Measurements from ENCODE around the gene HDAC8. TPM values are rescaled to one million over a fixed set of nuclear protein-coding genes. Genes with fewer than 3 reads are reported as not detected.
"Not testable (repeated sequence)": the region's sequence is repeated elsewhere in the genome, so short reads cannot be mapped to it uniquely, and the experiment has no call there.

HDAC8 gene
- total RNA-seq, 1 experiment from 2014 or later: 25.4 TPM

DNA sequence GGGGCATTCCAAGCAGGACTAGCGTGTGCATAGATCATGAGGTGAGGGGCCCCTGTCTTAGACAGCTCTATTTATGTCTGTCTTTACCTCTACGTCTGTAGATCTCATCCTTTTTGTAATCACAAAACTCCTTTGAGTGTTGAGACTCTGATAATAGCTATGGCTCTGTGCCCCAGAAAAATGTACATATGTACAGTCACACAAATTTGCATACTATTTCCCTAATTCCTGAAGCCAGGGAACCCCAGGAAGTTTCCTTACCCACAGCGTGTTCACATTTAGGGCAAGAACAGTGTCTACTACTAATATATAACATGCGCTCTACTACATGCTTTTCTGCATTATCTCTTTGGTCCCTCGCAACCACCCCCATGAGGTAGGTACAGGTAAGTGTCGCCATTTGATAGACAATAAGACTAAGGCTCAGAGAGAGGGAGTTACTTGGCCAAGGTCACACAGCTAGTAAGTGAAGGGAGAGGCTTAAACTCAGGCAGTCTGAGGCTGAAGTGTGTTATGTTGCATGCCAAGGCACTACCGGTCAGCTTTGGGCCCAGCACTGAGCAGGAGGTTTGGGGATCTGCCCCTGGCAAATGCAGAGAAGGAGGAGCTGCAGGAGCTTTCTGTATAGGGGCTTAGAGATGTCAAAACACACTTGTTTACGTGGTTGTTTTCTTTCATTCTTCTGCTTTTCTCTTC is 245.9 kb downstream of the HDAC8 start:
- DNase-seq (ENCODE audit: low read depth): no peak

DNA sequence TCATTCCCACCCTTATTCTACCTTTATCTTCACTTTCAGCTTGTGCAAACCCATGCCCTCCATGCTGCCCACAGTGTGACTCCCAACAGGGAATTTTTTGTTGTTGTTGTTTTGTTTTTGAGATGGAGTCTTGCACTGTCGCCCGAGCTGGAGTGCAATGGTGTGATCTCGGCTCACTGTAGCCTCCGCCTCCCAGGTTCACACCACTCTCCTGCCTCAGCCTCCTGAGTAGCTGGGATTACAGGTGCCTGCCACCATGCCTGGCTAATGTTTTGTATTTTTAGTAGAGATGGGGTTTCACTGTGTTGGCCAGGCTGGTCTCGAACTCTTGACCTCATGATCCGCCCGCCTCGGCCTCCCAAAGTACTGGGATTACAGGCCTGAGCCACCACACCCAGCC is 253.0 kb downstream of the HDAC8 start:
- not testable (repeated sequence) for DNase-seq (ENCODE audit: low read depth)

DNA sequence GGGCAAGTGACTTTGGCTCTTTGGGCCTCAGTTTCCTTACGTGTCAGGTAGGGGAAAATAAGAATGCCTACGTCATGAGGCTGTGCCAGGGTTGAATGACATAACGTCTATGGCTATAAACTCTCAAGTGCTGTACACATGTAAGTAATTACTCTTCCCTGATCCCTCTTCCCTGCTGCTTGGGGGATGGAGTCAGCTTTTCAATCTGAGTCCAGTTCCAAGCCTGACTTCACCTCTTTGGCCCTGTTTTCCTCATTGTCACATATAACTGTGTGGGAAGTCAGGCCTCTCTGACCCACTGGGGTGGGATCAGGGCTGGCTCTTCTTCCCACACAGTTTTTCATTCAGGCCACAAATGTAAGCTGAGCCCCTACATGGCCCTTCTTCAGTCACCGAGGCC is 255.5 kb downstream of the HDAC8 start:
- no peak for DNase-seq (ENCODE audit: low read depth)

DNA sequence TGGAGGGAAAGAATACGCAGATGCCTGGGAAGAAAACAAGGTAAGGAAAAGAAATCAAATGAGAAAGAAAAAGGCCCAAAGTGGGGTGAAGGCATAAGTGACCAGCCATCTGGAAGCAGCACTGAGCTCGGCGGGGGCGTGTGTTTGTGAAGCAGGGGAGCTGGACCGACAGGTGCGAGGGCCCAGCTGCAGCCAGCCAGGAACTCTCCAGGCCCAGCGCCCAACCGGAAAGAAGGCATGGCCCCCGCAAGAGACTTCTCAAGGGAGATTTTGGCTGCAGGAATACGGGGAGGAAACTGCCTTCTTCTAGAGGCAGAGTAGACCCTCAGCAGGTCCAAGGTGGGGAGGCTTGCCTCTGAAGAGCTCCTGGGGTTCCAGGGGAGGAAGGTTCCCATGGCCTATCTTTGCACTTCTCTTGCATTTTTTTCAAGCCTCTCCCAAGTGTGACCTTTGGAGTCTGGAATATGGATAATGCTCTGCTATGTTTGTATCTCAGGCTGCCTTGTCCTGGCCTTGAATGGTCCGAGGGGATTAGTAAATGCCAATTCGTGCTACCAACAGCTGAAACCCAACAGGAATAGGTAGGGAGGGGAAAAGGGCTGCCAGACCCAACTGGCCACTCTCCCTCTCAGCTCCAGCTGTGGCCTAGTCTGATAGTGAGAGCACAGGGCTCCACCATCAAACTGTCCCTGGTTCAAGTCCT is 256.1 kb downstream of the HDAC8 start:
- DNase-seq (ENCODE audit: low read depth): no peak

DNA sequence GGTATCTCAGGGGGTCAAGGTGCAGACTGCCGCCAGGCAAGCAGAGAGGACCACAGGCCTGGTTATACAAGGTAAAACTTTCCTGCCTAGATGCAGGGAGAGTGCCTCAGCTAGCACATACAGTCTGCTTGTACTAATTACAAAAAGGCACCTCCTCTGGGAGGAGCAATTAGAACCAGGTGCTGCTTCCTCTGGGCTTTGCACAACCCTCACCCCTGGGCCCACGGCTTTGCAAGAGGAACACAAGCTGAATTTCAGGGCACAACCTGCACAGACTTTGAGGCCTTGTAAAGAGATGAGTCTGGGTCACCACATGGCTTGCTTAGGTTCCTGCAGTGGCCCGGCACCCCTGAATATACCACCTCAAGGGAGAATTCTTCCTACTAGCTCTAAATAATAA is 257.8 kb downstream of the HDAC8 start:
- no peak for DNase-seq (ENCODE audit: low read depth)

DNA sequence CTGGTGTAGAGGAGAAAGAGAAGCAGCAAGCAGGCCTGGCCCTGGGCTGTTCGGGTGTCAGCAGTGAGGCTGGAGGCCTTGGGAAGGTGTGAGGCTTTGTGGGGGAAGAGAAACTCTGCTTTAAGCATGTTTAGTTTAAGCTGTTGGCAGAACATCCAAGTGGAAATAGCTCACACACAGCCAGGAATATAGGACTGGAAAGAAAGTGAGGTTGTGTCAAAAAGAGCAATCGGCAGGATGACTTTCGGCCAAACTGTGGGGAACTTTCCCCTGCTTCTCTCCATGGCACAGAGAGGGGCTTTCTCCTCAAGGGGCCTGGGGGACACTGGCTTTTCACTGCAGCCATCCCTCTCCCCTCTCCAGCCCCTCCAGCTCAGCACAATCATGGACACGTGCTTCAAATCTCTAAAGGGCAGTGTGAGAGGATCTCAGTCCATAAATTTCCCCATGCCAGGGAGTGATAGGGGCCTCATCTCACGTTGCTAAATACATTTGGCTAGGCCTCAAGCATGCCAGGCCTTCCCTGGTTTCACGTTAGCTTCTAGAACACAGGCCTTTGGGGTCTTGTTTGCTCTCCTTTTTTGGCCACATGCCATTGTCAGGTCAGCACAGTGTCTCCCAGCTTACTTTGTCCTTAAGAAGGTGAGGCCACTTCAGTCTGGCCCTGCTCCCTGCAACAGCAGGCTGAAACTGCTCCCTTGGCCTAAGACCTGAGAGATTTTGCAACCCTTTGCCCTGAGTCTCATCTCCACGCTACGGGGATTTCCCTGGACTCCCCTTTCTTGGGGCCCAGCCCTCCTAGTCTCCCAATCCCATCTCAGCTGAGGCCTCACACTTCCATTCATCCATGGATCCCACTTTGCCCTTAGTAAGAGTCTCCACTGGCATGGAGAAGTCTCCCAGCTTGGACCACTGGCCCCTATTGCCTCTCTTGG is 258.7 kb downstream of the HDAC8 start:
- DNase-seq (ENCODE audit: low read depth): no peak

DNA sequence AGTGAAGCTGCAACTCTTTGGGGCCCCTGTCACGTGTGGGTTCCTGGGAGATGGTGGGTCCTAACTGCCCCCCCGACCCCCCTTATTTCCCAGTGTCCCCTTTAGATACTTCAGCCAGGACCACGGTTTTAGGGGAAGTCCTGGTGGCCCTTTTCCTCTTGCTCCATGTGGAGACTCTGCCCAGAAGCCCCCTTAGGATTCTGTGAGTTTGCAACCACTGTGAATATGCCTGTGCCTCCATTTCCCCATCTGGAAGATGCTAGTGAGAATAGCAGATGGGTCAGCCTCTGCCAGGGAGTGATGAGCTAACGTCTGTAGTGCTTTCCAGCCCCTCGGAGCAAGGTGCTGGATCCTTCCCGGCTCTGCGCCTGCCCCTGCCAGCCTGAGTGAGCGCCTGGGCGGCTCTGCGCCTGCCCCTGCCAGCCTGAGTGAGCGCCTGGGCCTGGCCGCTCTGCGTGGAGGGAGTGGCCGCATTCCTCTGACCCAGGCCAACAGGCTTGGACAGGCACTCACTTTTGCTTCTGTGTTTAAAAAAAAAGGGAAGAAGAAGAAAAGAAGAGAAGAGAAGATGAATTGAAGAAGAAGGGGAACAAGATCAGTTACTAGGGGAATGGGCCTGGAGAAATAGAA is 260.2 kb downstream of the HDAC8 start:
- no peak for DNase-seq (ENCODE audit: low read depth)

DNA sequence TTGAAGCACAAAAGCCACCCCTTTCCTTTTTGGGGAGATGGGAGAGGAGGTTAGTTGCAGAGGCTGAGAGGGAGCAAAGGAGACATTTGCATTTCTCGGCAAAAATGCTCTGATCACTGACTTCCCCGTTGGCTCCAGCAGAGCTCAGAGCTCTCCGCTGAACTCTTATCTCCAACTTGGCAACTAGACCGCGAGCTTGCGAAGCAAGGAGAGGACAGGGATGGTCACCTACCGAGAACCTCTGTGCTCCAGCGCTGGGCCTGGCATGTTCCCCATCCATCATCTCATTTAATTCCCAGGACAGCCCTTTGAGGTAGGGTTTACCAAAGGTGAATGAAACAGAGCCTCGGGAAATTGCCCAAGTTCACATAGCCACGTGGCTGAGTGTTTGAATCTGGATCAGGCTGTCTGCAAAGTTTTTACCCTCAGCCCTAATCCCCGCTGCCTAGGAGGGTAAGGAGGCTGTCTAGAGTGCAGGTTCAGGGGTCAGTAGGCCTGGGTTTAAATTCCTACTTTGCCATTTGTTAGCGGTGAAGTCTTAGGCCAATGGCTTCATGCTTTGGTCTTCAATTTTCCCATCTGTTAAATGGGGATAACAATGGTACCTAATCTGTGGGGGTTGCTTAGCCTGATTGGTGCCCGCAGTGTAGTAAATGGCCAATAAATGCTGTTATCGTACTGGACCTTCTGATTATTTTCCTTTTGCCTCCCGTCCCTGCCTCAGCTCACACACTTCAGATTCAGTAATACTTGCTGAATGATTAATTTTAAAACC is 263.2 kb downstream of the HDAC8 start:
- DNase-seq (ENCODE audit: low read depth): no peak

DNA sequence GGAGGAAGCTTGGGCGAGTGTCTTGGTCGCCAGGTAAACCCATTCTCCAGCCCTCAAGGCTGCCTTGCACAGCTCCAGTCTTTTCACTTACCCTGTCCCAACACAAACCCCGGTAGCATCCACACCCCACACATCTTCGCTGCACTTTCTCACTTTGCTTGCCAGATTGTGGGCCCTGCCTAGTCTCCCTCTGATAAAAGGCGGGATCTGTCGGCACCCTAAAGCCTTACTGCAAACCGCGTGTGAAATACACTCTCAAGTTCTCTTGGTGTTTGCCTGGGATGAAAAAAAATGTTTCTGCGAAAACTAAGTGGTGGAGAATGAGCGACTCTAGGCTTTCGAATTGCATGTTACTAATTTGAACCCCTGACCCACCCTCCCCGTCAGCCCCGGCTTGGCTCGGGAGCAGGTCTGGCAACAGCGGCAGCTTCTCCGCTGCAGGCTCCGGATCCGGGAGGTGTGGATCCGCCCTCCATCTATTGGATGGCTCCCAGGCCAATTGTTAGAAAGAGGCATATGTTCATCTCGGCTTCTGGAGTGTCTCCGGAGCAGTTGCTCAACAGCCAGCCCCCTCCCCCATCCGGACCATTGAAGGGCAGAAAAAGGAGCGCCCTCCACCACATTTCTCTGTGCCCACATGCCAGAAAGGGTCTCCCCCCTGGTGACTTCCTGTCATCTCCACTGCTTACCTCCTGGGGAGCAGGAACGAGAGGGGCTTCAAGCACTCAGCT is 263.9 kb downstream of the HDAC8 start:
- peak; percentile 57 for DNase-seq (ENCODE audit: low read depth)

DNA sequence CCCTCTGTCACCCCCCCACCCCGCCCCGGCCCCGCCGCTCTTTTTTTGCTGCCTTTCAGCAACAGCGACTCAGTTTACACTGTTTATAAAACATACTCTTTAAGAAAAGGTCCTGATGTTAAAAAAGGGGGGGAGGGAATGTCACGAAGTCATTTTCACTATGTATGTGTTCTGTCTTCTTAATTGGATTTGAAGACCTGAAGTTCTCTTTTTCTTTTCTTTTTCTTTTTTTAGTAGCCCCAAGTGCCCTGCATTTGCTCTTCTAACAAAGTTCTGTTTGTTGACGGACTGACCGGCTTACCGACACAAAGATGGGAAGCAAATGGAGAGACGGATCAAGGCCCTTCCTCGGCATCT is 264.5 kb downstream of the HDAC8 start:
- no peak for DNase-seq (ENCODE audit: low read depth)

DNA sequence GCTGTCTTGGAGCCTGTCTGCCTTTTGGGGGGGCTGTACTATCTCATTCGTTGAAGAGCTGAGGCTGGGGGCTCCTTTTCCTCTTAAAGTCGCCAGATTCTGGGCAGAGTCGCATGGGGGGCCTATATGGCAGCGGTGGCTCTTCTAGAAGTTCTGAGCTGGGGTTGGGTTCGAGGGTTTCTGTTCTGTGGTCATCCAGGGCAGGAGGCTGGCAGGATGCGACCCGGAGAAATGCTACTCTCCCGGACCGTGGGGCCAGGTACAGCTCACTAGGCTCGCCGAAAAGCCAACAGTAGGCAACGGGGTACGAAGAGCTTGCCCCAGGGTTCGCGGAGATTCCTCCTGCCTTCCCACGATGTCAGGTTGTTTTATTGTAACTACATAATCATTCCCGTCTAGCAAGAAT is 265.0 kb downstream of the HDAC8 start:
- no peak for DNase-seq (ENCODE audit: low read depth)

DNA sequence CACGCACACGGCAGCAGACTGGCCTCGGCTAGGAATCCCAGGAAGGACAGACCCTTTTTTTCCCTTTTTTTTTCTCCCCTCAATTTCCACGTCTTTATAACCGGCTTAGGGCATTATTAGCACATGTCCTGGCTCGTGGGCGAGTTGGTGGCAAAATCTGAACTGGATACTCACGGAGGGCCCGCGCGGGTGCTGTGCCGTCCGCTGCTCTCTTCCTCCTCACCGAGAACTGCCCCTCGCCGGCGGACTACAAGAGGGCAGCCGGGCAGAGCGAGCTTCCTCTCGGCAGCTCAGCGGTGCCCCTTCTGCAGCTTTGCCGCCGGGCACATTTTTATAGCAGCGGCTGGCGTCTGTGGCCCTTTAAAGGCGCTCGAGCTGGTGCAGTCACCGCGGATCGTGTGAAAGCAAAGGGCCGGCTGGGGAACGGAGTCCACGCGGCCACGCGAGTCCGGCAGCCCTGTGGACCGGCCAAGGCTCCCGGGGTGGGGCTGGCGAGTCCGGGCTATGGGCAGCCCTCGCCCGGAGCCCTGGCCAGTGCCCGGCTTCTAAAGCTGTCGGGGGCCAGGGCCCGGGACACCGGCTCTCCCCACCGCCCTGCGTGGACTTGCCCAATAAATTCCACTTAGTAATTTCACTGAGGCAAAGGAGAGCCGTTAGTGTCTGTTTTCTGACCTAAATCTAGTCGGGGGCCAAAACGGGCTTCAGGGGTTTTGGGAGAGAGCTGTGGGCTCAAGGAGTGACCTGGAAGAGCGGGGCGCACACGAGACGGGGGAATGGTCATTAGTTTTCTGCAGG is 265.6 kb downstream of the HDAC8 start:
- DNase-seq (ENCODE audit: low read depth): peak; percentile 68

DNA sequence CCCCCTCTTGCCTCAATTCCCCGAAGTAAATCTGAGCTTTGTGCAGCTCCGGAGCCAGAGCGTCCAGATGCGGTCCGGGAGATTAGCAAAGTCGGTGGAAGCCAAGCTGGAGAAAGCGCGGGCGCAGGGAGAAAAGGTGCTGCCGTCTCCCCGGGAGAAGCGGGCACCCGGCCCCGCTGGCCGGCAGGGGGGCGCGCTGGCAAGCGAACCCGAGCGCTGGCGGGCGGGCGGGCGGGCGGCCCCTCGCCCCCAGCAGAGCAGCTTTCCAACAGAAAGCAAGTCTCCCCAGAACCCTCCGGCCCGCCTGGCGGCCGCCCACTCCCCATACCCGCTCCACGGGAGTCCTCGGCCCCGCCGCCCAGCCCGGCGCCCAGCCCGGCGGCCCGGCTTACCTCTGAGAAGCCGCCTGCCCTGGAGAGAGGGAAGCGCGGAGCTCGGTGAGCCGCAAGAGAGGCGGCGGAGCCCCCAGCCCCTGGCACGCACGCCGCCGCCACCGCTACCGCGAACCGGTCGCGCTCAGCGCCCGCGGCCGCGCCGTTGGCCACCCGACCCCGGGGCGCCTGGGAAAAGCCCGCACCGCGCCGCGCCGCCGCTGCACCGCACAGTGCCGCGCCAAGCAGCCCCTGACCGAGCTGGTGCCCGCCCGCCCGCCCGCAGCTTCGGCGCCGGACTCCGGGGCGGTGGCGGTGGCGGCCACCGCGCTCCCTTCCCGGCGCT is 266.4 kb downstream of the HDAC8 start:
- DNase-seq (ENCODE audit: low read depth): no peak

DNA sequence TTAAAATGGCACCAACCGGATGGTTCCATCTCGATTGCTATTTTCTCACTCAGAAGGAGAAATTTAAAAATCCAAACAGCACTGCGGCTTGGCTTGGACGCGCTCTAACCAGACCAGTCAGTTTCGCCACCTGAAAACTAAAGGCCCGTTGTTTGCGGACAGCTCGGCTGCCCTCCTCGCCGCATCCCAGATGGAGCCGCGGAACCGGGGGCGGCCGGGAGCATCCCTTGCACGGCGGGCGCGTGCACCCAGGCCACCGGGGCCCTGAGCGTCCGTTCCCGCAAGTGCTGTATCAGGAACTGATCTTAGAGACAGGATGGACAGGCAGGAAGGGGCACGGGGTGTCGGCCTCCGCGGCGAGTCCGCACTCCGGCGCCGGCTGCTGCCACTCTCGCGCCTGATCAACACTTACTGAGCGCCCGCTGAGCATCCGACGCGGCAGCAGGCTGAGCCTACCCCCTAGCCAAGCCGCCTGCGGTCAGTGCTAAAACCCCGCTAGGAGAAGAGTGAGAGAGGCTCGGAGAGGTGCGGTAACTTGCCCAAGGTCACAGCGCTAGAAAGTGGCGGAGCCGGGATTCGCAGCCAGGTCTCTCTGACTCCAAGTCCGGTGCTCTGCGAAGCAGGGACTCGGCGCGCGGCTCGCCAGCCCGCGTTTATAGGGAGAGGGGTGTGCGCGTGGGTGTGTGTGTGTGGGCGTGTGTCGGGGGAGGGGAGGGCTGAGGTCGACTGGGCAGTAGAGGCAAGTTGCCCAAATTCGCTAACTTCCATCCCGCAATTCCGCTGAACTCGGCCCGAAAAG is 267.2 kb downstream of the HDAC8 start, which contains the start of gene CITED1:
Gene CITED1, minus strand, starts transcription at position 629 of the 799 bp plus-strand sequence. CDS start 3,045 bp downstream, outside the sequence.
- no peak for DNase-seq (ENCODE audit: low read depth)

DNA sequence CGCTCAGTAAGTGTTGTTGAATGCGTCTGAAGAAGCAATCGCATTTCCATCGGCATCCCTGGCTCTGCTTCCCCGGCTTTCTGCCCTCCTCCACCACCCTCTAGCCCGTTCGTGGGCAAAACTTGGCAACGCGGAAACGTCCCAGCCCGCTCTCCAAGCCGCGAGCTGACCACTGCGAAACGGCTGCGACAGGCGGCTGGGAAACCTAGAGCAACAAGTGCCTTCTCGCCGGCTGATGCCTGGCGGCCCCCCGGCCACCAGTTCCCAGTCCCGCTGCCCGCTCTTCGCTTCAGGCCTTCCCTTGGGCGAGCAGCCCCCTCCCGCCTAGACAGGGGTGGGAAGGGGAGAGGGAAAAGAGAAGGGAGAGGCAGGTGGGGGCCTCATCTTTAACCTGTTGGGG is 267.8 kb downstream of the HDAC8 start:
- no peak for DNase-seq (ENCODE audit: low read depth)

DNA sequence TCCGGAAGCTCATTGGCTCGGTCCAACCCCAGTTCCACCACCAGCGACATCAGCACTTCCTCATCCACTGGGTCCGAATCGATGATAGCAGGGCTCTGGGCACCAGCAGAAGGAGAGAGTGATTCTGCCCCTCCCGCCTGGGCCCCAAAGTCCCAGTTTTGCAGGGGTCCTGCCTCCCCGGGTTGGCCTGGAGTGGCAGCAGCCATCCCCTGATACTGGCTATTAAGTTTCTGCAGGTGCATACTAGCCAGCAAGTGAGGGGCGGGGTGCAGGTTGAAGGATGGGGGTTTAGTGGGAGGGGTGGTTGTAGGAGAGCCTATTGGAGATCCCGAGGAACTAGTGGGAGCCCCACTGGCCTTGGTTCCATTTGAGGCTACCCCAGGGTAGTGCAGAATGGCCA is 270.9 kb downstream of the HDAC8 start:
- no peak for DNase-seq (ENCODE audit: low read depth)

DNA sequence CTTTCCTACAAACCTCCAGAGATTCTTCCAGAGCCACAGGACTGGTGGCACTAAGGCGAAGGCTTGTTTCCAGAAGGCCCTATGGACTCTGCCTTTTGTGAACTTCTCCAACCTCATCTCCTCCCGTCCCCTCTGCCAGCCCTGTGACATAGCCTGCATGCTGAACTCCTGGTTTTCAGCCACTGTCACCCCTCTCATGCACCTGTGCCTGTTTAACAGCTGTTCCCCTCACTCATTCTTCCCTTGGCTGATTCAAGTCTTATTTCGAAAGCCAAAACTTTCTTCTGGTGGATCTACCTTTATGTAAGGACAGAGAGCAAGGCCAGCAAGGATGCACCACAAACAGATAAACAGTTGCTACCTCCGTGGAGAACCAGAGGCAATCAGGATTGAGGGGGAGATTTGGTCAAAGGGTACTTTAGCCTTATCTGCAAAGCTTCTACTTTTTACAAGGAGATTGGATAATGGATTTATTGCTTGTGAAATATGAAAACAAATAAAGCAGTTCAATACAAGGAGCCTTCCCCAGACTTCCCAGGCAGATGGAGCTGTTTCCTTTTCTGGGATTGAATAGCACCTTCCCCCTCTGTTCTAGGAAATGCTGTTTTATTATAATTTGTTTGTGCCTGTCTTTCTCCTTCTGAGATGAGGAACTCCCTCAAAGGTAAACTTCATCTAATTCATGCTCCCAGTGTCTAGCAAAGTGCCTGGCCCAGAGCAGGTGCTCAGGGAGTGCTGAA is 272.6 kb downstream of the HDAC8 start:
- DNase-seq (ENCODE audit: low read depth): no peak
